Thyroid gland (tissue), 4 donors: ENCODE measurements around the gene NKTR. TPM values are rescaled to one million over a fixed set of nuclear protein-coding genes. Genes with fewer than 3 reads are reported as not detected.

Source experiments
- DNase-seq, 2 donors: peaks; one replicate each; pipeline ENCODE4 v3.0.0-alpha.2; 2019
- H3K27ac ChIP-seq, 3 donors: fragments of 200-600 bp; sonication (generic); 1 replicate in 2 of 3; 2 replicates in 1 of 3; pipeline ENCODE4 v1.5.1; 2016 to 2019; ENCODE audit warnings: mild to moderate bottlenecking in 1 of 3, moderate library complexity in 1 of 3
- H3K27me3 ChIP-seq: fragments of 200-600 bp; sonication (generic); one replicate; pipeline ENCODE4 v1.5.1; 2019
- H3K36me3 ChIP-seq, 2 donors: fragments of 200-600 bp; sonication (generic); one replicate each; pipeline ENCODE4 v1.5.1; 2016 to 2019
- H3K4me1 ChIP-seq, 2 donors: fragments of 200-600 bp; sonication (generic); one replicate each; pipeline ENCODE4 v1.5.1; 2017 to 2019
- H3K4me3 ChIP-seq, 3 donors: fragments of 200-600 bp; sonication (generic); replicated peaks in 1 of 3; 1 replicate in 2 of 3; 2 replicates in 1 of 3; pipeline ENCODE4 v1.5.1; 2016; ENCODE audit warnings: mild to moderate bottlenecking in 1 of 3
- H3K9me3 ChIP-seq: fragments of 200-600 bp; sonication (generic); one replicate; pipeline ENCODE4 v1.5.1; 2017
- CTCF ChIP-seq, 6 experiments: fragments of 200-600 bp in 3 of 6; fragments of 450-650 bp in 3 of 6; sonication (generic) in 3 of 6; IDR thresholded peaks; one replicate each; pipeline ENCODE4 v1.5.1; 2016 to 2019; ENCODE audit warnings: antibody characterized with exemption in 6 of 6, mild to moderate bottlenecking in 2 of 6, inconsistent platforms in 1 of 6, moderate library complexity in 1 of 6
- POLR2A ChIP-seq, 2 donors: fragments of 450-650 bp; IDR thresholded peaks; one replicate each; pipeline ENCODE4 v1.6.1; 2017; ENCODE audit warnings: antibody characterized with exemption in 2 of 2, mild to moderate bottlenecking in 2 of 2, moderate library complexity in 1 of 2
- WGBS, 2 donors: methylation state at CpG; one replicate each; pipeline ENCODE4 v1.1.5; 2017; 5-methylcytosine and 5-hydroxymethylcytosine counted together
- intact Hi-C: fragments of 100-400 bp; cut with DNase I; formaldehyde crosslinking; loops from one replicate; pipeline ENCODE4 v1.15.1; 2023
- total RNA-seq, 4 donors: library from RNA; depleted of rRNA; stranded (reverse); fragments of >200 nt; gene quantifications; one replicate each; pipeline ENCODE4 v1.2.3, GENCODE V29; 2016

The NKTR gene
- total RNA-seq, 4 donors from 2014 or later = 157 to 383 (median 197) TPM

GRCh38 chr3:42652611-42653302 is 52.3 kb downstream of the NKTR start:
- peaks cover 28 to 36% of the 10 kb centered on the region in 2 donors for H3K4me1 ChIP-seq
- WGBS, 2 donors = 31 to 35% methylated on average over 5 to 6 of the region's 7 CpGs
- DNase-seq = peak; percentile 66 to 69
- peak overlapping the region in 1 of 3 donors; percentile 89 for H3K4me3 ChIP-seq
- TF ChIP-seq POLR2A (IDR thresholded peaks at IDR 0.05) = peak in 1 of 2 donors; percentile 30
- no peak for TF ChIP-seq CTCF (IDR thresholded peaks at IDR 0.05)
- H3K9me3 ChIP-seq = no peaks in the 10 kb centered on the region
- peaks cover 0 to 9% of the 10 kb centered on the region in 2 donors for H3K36me3 ChIP-seq
- H3K27ac ChIP-seq = peak overlapping the region; percentile 86 to 97 (median 89)
- intact Hi-C loops = no loop called here
- no peaks in the 10 kb centered on the region for H3K27me3 ChIP-seq

- intact Hi-C loops = no loop called here
- TF ChIP-seq POLR2A (IDR thresholded peaks at IDR 0.05) (no peak), CTCF (IDR thresholded peaks at IDR 0.05) (no peak)
- Histone ChIP-seq H3K27ac (peak overlapping the region; percentile 86 to 97 (median 89)), H3K9me3 (no peaks in the 10 kb centered on the region), H3K36me3 (peaks cover 0 to 4% of the 10 kb centered on the region in 2 donors), H3K27me3 (no peaks in the 10 kb centered on the region), H3K4me3 (peak overlapping the region in 2 of 3 donors; percentile 53 to 89), H3K4me1 (peaks cover 28 to 36% of the 10 kb centered on the region in 2 donors)
- 39 to 67% methylated on average over 2 to 3 of the region's 3 CpGs for WGBS, 2 donors
- no peak for DNase-seq
Observed at GRCh38 chr3:42653303-42653559, 52.7 kb downstream of the NKTR start.

- DNase-seq = peak; percentile 72 to 78
- H3K9me3 ChIP-seq = no peaks in the 10 kb centered on the region
- TF ChIP-seq CTCF (IDR thresholded peaks at IDR 0.05) = peak in 1 of 6 experiments; percentile 11
- peak in 1 of 2 donors; percentile 22 for TF ChIP-seq POLR2A (IDR thresholded peaks at IDR 0.05)
- intact Hi-C loops = loop anchor here (2.0 kb wide), 1 partner anchor 63 kb away; the partner anchor contains the start of gene SS18L2
- 8 to 10% methylated on average over 6 of the region's 31 CpGs for WGBS, 2 donors
- H3K27ac ChIP-seq = peak within 1 kb of the TSS; percentile 86 to 97 (median 92)
- no peaks in the 10 kb centered on the region for H3K27me3 ChIP-seq
- H3K4me3 ChIP-seq = peak within 1 kb of the TSS; percentile 78 to 89 (median 79)
- peaks cover 28 to 36% of the 10 kb centered on the region in 2 donors for H3K4me1 ChIP-seq
- H3K36me3 ChIP-seq = peaks cover 0 to 5% of the 10 kb centered on the region in 2 donors
Observed at GRCh38 chr3:42653560-42654330, 53.3 kb downstream of the NKTR start, which contains the start of gene ZBTB47. Gene ZBTB47 (plus strand): TSS chr3:42653697. CDS start chr3:42658356, 4,659 bp downstream.

GRCh38 chr3:42654331-42655201 is 54.1 kb downstream of the NKTR start:
- peaks cover 28 to 36% of the 10 kb centered on the region in 2 donors for H3K4me1 ChIP-seq
- peak overlapping the region; percentile 86 to 97 (median 92) for H3K27ac ChIP-seq
- H3K9me3 ChIP-seq = no peaks in the 10 kb centered on the region
- DNase-seq = peak; percentile 71 to 74
- TF ChIP-seq CTCF (IDR thresholded peaks at IDR 0.05) (no peak), POLR2A (IDR thresholded peaks at IDR 0.05) (peak; percentile 23 to 68)
- no peaks in the 10 kb centered on the region for H3K27me3 ChIP-seq
- intact Hi-C loops = loop anchor here (2.0 kb wide), 1 partner anchor 64 kb away; the partner anchor contains the start of gene SS18L2
- peaks cover 0 to 5% of the 10 kb centered on the region in 2 donors for H3K36me3 ChIP-seq
- 7% methylated on average over 11 of the region's 94 CpGs; no CpG with 5 or more reads in 1 of the 2 donors for WGBS, 2 donors
- H3K4me3 ChIP-seq = peak overlapping the region in 2 of 3 donors; percentile 78 to 89
